HepG2 (cell line): ENCODE data around the gene ZIK1. TPM values are rescaled to one million over a fixed set of nuclear protein-coding genes. Genes with fewer than 3 reads are reported as not detected.

Experiments
- ATAC-seq: fragments of 200-7000 bp; cut with Tn5 transposase; 3 replicates; pipeline ENCODE4 v1.9.1; 2020; ENCODE audit warnings: mild to moderate bottlenecking, moderate library complexity
- BruUV-seq: library from RNA; stranded (reverse); fragments of 400-500 nt; replicated peaks from 2 replicates; lab custom pipeline; 2021; lab: Mats Ljungman, UMichigan
- CTCF ChIA-PET: fragments of 300-600 bp; formaldehyde crosslinking; extraction: SDS; loops from one replicate; lab custom pipeline; 2021; ENCODE audit warnings: low total read pairs, inconsistent platforms, low intra/inter-chr PET ratio; lab: Yijun Ruan, JAX
- POLR2A ChIA-PET: fragments of 350-600 bp; sonication (Branson Sonifier 250); formaldehyde crosslinking; loops from one replicate; lab custom pipeline; 2020; ENCODE audit warnings: antibody characterized with exemption, inconsistent platforms; lab: Yijun Ruan, JAX
- DNase-seq: peaks from one replicate; pipeline ENCODE4 v3.0.0-alpha.2; 2015; ENCODE audit warnings: low spot score
- FAIRE-seq: peaks from 3 replicates; lab custom pipeline; 2011; peaks lifted over from hg19 to GRCh38; lab: Jason Lieb, UNC
- H2AFZ ChIP-seq: one replicate; pipeline ENCODE4 v1.6.1; 2011; ENCODE audit warnings: low read length, inconsistent platforms
- H3K27ac ChIP-seq: fragments of 300-600 bp; 3 replicates; pipeline ENCODE4 v1.8.0; 2011; ENCODE audit warnings: mixed run types, mild to moderate bottlenecking, mixed read lengths, low read length, inconsistent platforms; ENCODE audit not compliant: insufficient read depth; ENCODE audit errors: extremely low read length
- H3K27me3 ChIP-seq, 2 experiments: fragments of 200-600 bp in 1 of 2; 2 replicates in 1 of 2; 3 replicates in 1 of 2; pipeline versions ENCODE4 v1.6.0 to v1.8.0; 2011; ENCODE audit warnings: low read length in 2 of 2, mild to moderate bottlenecking in 2 of 2, moderate library complexity in 2 of 2, inconsistent platforms in 1 of 2; ENCODE audit not compliant: insufficient read depth in 2 of 2, control insufficient read depth in 1 of 2
- H3K36me3 ChIP-seq, 2 experiments: fragments of 200-600 bp in 1 of 2; replicated peaks in 1 of 2; 2 replicates in 1 of 2; 3 replicates in 1 of 2; pipeline versions ENCODE4 v1.5.1 to v1.8.0; 2011; ENCODE audit warnings: low read length in 2 of 2, inconsistent platforms in 1 of 2; ENCODE audit not compliant: insufficient read depth in 2 of 2, control insufficient read depth in 1 of 2
- H3K4me1 ChIP-seq: 2 replicates; pipeline ENCODE4 v1.5.1; 2012; ENCODE audit warnings: low read length, inconsistent platforms; ENCODE audit not compliant: insufficient read depth
- H3K4me2 ChIP-seq: 2 replicates; pipeline ENCODE4 v1.6.0; 2011; ENCODE audit warnings: low read depth, low read length, inconsistent platforms
- H3K4me3 ChIP-seq, 3 experiments: fragments of 200-600 bp in 1 of 3; sonication (generic), shearing (Covaris generic) in 1 of 3; replicated peaks in 1 of 3; 2 replicates each; pipeline ENCODE4 v1.5.1; 2011 to 2016; ENCODE audit warnings: low read length in 3 of 3, inconsistent platforms in 2 of 3, low read depth in 2 of 3, mild to moderate bottlenecking in 2 of 3, control low read depth in 1 of 3, mixed read lengths in 1 of 3; ENCODE audit not compliant: insufficient read depth in 1 of 3
- H3K79me2 ChIP-seq: one replicate; pipeline ENCODE4 v1.6.1; 2011; ENCODE audit warnings: low read length, inconsistent platforms; ENCODE audit not compliant: insufficient read depth
- H3K9ac ChIP-seq: 2 replicates; pipeline ENCODE4 v1.6.0; 2011; ENCODE audit warnings: mild to moderate bottlenecking, low read depth, low read length, inconsistent platforms; ENCODE audit not compliant: insufficient read depth
- H3K9me3 ChIP-seq: 2 replicates; pipeline ENCODE4 v1.5.1; 2012; ENCODE audit warnings: mild to moderate bottlenecking, low read length
- H4K20me1 ChIP-seq: 2 replicates; pipeline ENCODE4 v1.6.0; 2011; ENCODE audit warnings: inconsistent platforms, mild to moderate bottlenecking, low read length, moderate library complexity; ENCODE audit not compliant: insufficient read depth
- CC2D1A ChIP-seq: sonication (generic); formaldehyde crosslinking; IDR thresholded peaks from 2 replicates; pipeline ENCODE4 v1.8.1; 2023; ENCODE audit warnings: mild to moderate bottlenecking, missing genetic modification reagents
- NFAT5 ChIP-seq: sonication (generic); formaldehyde crosslinking; IDR thresholded peaks from 2 replicates; pipeline ENCODE4 v1.4.0; 2020; ENCODE audit warnings: missing genetic modification reagents
- TBX2 ChIP-seq: sonication (generic); formaldehyde crosslinking; IDR thresholded peaks from 2 replicates; pipeline ENCODE4 v1.5.0; 2020; ENCODE audit warnings: missing genetic modification reagents, mild to moderate bottlenecking, borderline replicate concordance
- ZFP36L1 ChIP-seq: sonication (generic); formaldehyde crosslinking; IDR thresholded peaks from 2 replicates; pipeline ENCODE4 v1.8.0; 2022; ENCODE audit warnings: mild to moderate bottlenecking, missing genetic modification reagents, moderate library complexity
- ZNF274 ChIP-seq: sonication (generic); formaldehyde crosslinking; IDR thresholded peaks from 2 replicates; pipeline ENCODE4 v1.5.1; 2020; ENCODE audit warnings: mild to moderate bottlenecking, missing genetic modification reagents
- ZNF83 ChIP-seq: sonication (generic); formaldehyde crosslinking; IDR thresholded peaks from 2 replicates; pipeline ENCODE4 v1.4.0; 2020; ENCODE audit warnings: missing genetic modification reagents, mild to moderate bottlenecking, borderline replicate concordance
- WGBS: methylation state at CpG from one replicate; pipeline ENCODE4 v1.1.6; 2017; ENCODE audit warnings: low lambda C conversion rate; 5-methylcytosine and 5-hydroxymethylcytosine counted together
- in situ Hi-C: cut with HindIII; loops from 2 replicates; pipeline ENCODE4 v1.10.0; 2017; ENCODE audit warnings: low pct_unique_long_range_greater_than_20kb; ENCODE audit not compliant: extremely low pct_ligation_motif_present
- intact Hi-C: fragments of 100-400 bp; cut with micrococcal nuclease; formaldehyde crosslinking; loops from one replicate; pipeline ENCODE4 v1.10.0; 2022; ENCODE audit not compliant: unreplicated experiment
- polyA plus RNA-seq, 8 experiments: library from polyadenylated mRNA; depleted of rRNA in 3 of 8; stranded (reverse) in 7 of 8; unstranded in 1 of 8; fragments of >200 nt; fragmentation: Illumina TruSeq in 4 of 8; extraction: Trizol in 4 of 8; gene quantifications; 2 replicates each; pipeline versions ENCODE4 v1.2.1 to v1.2.3, GENCODE V29; 2011 to 2016; ENCODE audit warnings: low read depth in 4 of 8, missing spikeins in 1 of 8, mixed read lengths in 1 of 8; ENCODE audit not compliant: insufficient read depth in 1 of 8
- total RNA-seq, 5 experiments: library from RNA; depleted of rRNA; stranded (reverse); fragments of >200 nt; fragmentation: Illumina TruSeq; extraction: Trizol; gene quantifications; 2 replicates each; pipeline ENCODE4 v1.2.3, GENCODE V29; 2016; ENCODE audit warnings: low read depth in 1 of 5

Gene ZIK1
- total and polyA plus RNA-seq, 2 of the 13 experiments (the other 11 are each of a cell fraction or from before 2014, with no cell fraction given): 2.1 to 7.2 TPM

DNA sequence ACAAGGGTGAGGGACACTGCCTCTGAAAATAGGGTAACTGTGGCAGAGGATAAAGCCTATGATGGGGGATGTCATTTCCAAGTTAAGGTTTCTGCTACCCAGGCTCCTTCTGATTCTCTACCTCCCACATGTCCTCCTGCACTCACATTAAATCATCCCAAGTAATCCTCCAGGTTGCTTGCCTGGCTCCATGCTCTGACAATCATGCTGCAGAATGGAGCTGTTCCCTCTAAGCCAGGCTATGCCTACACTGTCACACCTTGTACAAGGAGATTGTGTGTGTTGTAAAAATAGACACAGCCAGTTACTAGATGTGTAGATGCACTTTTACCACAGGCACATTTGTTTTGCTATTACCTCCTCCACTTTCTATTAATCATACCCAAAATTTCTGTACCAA, 13.2 kb upstream of the ZIK1 start (continued):
- TF ChIP-seq NFAT5 (CRISPR knock-in tag) (no peak), TBX2 (CRISPR knock-in tag) (no peak), CC2D1A (CRISPR knock-in tag) (no peak), ZFP36L1 (CRISPR knock-in tag) (no peak)

GRCh38 chr19:57572415-57572947, 11.5 kb upstream of the ZIK1 start:
- no TSS peak for BruUV-seq
- no peak for TF ChIP-seq ZNF83 (CRISPR knock-in tag)
- peak; percentile 87; the same call in 1 of the 2 replicates for TF ChIP-seq ZNF274 (CRISPR knock-in tag)
- POLR2A ChIA-PET: no interaction called here
- no peak for DNase-seq
- in situ Hi-C loops (loop anchor here (10.0 kb wide), 1 partner anchor 582 kb away; the partner anchor contains the start of gene ZNF329), intact Hi-C loops (no loop called here)
- peaks cover 9% of the 10 kb centered on the region for H3K79me2 ChIP-seq
- 98% methylated on average over 3 of the region's 3 CpGs for WGBS
- H2AFZ ChIP-seq: no peak overlapping the region
- H4K20me1 ChIP-seq: no peaks in the 10 kb centered on the region
- no peak overlapping the region for H3K4me3 ChIP-seq
- H3K27me3 ChIP-seq: no peaks in the 10 kb centered on the region
- H3K27ac ChIP-seq: no peak overlapping the region
- CTCF ChIA-PET: no interaction called here
- FAIRE-seq: no peak
- ATAC-seq: no peak
- H3K9ac ChIP-seq: no peak overlapping the region
- peaks cover 14 to 51% of the 10 kb centered on the region in 2 experiments for H3K36me3 ChIP-seq
- no peak overlapping the region for H3K4me2 ChIP-seq
- peaks cover 4% of the 10 kb centered on the region for H3K4me1 ChIP-seq
- H3K9me3 ChIP-seq: peaks cover 78% of the 10 kb centered on the region
